HG03108 (cell line): Measurements from ENCODE around the gene YPEL5.

Experiments
- ATAC-seq: cut with Tn5 transposase; IDR thresholded peaks from one replicate; pipeline ENCODE4 v1.9.1; 2021; ENCODE audit warnings: moderate library complexity; ENCODE audit not compliant: unreplicated experiment

Gene YPEL5

GRCh38 chr2:30201990-30202389 is 55.2 kb downstream of the YPEL5 start:
- ATAC-seq: no peak

- ATAC-seq: no peak
Observed at GRCh38 chr2:30203156-30203555, 56.3 kb downstream of the YPEL5 start.

DNA sequence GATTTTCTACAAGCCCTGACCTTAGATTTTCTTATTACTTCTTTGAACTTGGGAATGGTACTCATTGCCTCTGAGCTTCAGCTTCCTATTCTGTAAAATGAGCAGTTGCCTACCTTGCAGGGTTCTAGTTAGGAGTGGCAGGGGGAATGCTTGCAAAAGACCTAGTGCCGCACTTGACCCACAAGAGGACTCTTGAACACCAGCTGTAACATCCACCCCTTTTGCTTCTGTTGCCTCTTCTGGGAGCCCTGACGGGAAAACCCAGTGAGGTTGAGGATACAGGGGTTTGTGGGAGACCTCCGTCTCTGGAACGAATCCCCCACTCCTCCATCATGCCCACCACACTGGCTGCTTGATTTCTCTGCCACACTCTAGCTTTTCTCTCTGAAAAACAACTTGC is 57.5 kb downstream of the YPEL5 start:
- ATAC-seq: no peak

DNA sequence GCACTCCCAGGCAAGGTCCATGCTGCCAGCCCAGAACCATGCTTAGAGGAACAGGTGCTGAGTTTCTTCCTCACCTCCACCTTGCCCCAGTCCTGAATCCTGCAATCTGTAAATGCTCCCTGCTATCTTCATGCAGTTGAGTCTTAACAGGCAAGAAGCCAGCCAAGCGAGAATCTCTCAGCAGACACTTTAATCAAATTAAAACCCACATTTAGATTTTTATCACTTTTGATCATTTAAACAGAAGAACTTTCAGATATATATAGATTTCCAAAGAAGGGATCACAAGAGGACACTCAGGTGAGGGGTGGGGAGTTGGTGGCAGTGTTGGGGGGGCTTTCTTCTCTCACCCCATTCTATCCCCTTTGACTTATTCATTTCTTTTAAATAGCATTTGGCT is 58.6 kb downstream of the YPEL5 start:
- no peak for ATAC-seq

GRCh38 chr2:30206461-30207430 is 59.9 kb downstream of the YPEL5 start:
- no peak for ATAC-seq

GRCh38 chr2:30208453-30208852 is 61.6 kb downstream of the YPEL5 start:
- no peak for ATAC-seq

DNA sequence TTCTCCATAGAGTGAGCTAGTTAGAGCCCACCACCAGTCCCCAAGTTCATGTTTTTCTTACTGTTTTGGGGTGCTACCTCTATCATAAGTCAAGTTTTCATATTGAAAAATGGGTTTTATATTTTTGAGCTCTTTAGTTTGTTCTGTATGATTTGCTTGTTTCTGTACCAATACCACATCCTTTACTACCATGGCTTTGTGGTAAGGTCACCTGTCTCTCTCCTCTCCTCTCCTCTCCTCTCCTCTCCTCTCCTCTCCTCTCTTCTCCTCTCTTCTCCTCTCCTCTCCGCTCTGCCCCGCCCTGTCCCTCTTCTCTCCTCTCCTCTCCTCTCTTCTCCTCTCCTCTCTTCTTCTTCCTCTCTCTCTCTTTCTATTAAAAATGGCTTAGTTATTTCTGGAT is 62.4 kb downstream of the YPEL5 start:
- ATAC-seq: no peak
